ENCODE data around the gene HNRNPF.

HNRNPF gene

GRCh38 chr10:43336641-43337318, 72.2 kb downstream of the HNRNPF start:
- H3K4me3 ChIP-seq = no peak overlapping the region
- H3K27ac ChIP-seq = no peak overlapping the region

GRCh38 chr10:43336061-43336460, 72.9 kb downstream of the HNRNPF start:
- Histone ChIP-seq H3K4me3 (no peak overlapping the region), H3K27ac (no peak overlapping the region)

Measured in skin epidermis (tissue), 12 donors.